ENCODE data around the gene PTPN12. TPM values are rescaled to one million over a fixed set of nuclear protein-coding genes. Genes with fewer than 3 reads are reported as not detected.
A peak's percentile ranks its signal among the peaks of the same experiment; 100 is the strongest.

Gene PTPN12
- total and polyA plus RNA-seq, 2 donors (not counting 1 experiment from before 2014, with no cell fraction given) = 18.0 to 78.8 TPM

- Histone ChIP-seq H3K4me2 (replicated peaks; ENCODE audit: low read depth, low read length, poor library complexity, severe bottlenecking) (peak overlapping the region; percentile 94), H3K4me1 (ENCODE audit: control insufficient read depth in 2 of 2, insufficient read depth in 2 of 2, low read length in 2 of 2) (peaks cover 3 to 24% of the 10 kb centered on the region in 2 donors), H3K27me3 (replicated peaks in 1 of 4; ENCODE audit: control extremely low read depth in 1 of 4, control insufficient read depth in 3 of 4, insufficient read depth in 4 of 4, low read length in 3 of 4) (no peaks in the 10 kb centered on the region), H3K4me3 (ENCODE audit: control extremely low read depth in 1 of 5, extremely low read depth in 1 of 5, insufficient read depth in 1 of 5, low read depth in 2 of 5, low read length in 4 of 5) (peak overlapping the region; percentile 78 to 96 (median 85)), H3K9ac (ENCODE audit: low read length) (peak overlapping the region; percentile 81), H3K36me3 (replicated peaks in 1 of 2; ENCODE audit: control extremely low read depth in 1 of 2, control insufficient read depth in 1 of 2, extremely low read depth in 1 of 2, insufficient read depth in 2 of 2, low read length in 1 of 2) (no peaks in the 10 kb centered on the region), H3K79me2 (ENCODE audit: control insufficient read depth, insufficient read depth, low read length) (peaks cover 31% of the 10 kb centered on the region), H2AFZ (ENCODE audit: insufficient read depth, low read depth, low read length, poor library complexity, severe bottlenecking) (peak overlapping the region; percentile 85), H4K20me1 (ENCODE audit: control insufficient read depth, insufficient read depth, low read length, poor library complexity, severe bottlenecking) (no peaks in the 10 kb centered on the region), H3K9me3 (ENCODE audit: control extremely low read depth in 1 of 3, control insufficient read depth in 2 of 3, insufficient read depth in 1 of 3, low read length in 2 of 3) (no peaks in the 10 kb centered on the region), H3K27ac (ENCODE audit: low read length in 2 of 2) (peak overlapping the region in 1 of 2 donors; percentile 63)
- Mint-ChIP-seq H3K27me3 (no peaks in the 10 kb centered on the region), H3K4me1 (peaks cover 30% of the 10 kb centered on the region), H3K9me3 (ENCODE audit: insufficient read depth) (no peaks in the 10 kb centered on the region), H3K4me3 (peak overlapping the region; percentile 92), H3K27ac (peak overlapping the region; percentile 82)
- ChIA-PET POLR2A (interaction anchor here (0.5 to 1.5 kb wide), 5 partner anchors 9 to 353 kb away, joined by 3 to 7 read pairs (median 4); partner anchors contain the start of gene GSAP), CTCF (interaction anchor here (0.7 kb wide), 1 partner anchor 160 kb away, joined by 3 read pairs; no protein-coding TSS in a partner anchor)
- ATAC-seq (ENCODE audit: low read depth) (no peak), DNase-seq (peak; percentile 59)
- intact Hi-C loops (cut with micrococcal nuclease) = loop anchor here (1.0 to 10.0 kb wide), 3 partner anchors 123 to 367 kb away; partner anchors contain the start of gene FGL2
- 0% methylated on average over 36 of the region's 43 CpGs for WGBS (ENCODE audit: insufficient coverage)
- no peak for TF ChIP-seq CTCF (IDR thresholded peaks at IDR 0.05)
- no peak for TF ChIP-seq EZH2 (IDR thresholded peaks at IDR 0.05; ENCODE audit: borderline replicate concordance, insufficient read depth, low read depth, low read length, poor library complexity, severe bottlenecking)
These were observed 734 bp downstream of the PTPN12 start for GRCh38 chr7:77537778-77538280.

All from B cell (primary cell).